ENCODE measurements around the gene P3R3URF.

Gene P3R3URF

DNA sequence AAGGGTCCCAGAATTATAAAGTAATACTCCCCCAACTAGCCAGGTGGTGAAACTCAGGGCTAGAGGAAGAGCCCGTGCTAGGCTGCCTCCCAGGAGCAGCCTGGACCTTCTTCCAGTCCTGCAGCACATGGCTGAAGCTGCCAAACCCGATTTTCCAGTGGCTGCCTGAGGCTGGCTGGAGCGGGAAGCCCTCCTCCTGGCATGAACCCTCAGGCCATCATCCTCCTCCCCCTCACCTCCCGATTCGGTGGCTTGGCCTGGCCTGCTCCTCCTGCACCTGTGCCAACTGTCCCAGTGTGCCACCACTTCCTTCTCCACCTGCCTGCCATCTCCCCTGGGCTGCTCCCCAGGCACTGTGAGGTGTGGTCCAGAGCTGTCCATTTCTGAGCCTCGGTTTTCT is 4.4 kb downstream of the P3R3URF start:
- DNase-seq, result no peak

DNA sequence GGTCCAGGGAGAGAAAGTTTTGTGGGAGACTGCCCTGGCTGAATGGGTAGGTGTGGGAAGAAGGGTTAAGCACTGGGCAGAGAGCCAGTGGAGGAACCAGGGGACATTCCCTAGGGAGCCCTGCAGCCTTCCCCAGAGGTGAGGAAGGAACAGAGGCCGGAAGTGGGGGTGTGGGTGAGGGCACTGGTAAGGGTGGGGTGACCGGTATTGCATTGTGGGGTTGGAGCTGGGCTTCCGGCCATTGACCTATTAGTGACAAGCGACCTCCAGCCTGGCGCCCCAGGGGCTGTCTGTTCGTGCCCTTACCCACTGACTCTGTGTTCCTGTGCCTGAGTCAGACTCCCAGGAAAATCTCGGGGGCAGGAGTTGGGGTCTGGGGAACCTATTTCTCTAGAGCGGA is 4.9 kb downstream of the P3R3URF start:
- DNase-seq, result no peak

GRCh38 chr1:46169811-46170454 is 6.4 kb downstream of the P3R3URF start:
- no peak for DNase-seq

DNA sequence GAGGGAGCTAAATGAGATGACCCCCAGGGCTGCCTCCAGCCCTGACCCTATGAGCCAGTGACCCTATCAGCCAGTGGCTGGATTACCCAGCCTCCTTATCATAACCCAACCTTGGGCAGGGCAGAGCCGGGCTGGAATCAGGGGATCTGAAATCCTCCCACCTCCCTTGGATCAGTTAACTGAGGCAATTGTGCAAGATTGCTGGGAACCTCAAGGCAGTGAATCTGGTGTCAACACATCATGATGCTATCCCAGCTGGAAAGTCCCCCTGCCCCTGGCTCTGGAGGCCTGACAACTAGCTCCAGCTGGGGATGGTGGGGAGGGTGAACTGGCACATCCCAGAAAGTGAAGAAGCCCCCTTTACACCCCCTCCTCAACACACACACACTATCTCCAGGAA is 7.8 kb downstream of the P3R3URF start:
- DNase-seq, result no peak

GRCh38 chr1:46166521-46167462 is 9.5 kb downstream of the P3R3URF start:
- DNase-seq, result peak; percentile 61

- no peak for DNase-seq
Measured at GRCh38 chr1:46160212-46160611, 16.1 kb downstream of the P3R3URF start.

GRCh38 chr1:46159516-46159915 is 16.8 kb downstream of the P3R3URF start:
- DNase-seq, result no peak

DNA sequence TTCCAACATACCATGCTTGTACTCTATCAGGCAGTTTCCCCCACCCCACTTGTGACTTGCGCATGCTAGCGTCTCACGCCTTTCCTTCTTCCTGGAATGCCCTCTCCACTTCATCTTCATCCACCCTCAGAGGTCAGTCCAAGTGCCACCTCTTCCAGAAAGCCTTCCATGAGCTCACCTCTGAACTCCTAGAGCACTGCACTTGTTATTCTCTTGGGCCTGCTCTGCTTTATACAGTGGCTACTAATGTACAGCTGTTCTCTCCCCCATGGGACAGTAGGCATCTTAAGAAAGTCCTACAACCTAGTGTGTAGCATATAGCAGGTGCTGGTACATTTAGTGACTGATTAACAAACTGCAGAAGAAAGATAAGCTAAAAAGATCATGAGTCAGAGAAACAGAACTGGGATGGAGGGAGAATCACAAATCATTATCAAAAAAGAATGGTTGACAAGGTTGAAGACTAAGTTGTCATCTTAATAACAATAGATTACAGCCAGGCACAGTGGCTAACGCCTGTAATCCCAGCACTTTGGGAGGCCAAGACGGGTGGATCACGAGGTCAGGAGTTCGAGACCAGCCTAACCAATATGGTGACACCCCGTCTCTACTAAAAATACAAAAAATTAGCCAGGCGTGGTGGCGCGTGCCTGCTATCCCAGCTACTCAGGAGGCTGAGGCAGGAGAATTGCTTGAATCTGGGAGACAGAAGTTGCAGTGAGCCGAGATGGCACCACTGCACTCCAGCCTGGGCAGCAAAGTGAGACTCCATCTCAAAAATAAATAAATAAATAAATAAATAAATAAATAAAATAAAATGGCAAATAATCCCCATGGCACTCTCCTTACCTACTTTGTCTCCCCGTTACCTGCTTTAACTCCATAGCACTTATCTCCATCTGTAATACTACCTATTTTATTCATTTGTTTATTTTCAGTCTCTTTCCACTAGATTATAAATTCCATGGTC is 17.7 kb downstream of the P3R3URF start:
- no peak for DNase-seq

- no peak for DNase-seq
Measured at GRCh38 chr1:46157916-46158311, 18.4 kb downstream of the P3R3URF start.

- no peak for DNase-seq
Measured at GRCh38 chr1:46153732-46154131, 22.6 kb downstream of the P3R3URF start.

- DNase-seq, result no peak
Measured at GRCh38 chr1:46153228-46153627, 23.1 kb downstream of the P3R3URF start.

- DNase-seq, result no peak
Measured at GRCh38 chr1:46152016-46152415, 24.3 kb downstream of the P3R3URF start.

DNA sequence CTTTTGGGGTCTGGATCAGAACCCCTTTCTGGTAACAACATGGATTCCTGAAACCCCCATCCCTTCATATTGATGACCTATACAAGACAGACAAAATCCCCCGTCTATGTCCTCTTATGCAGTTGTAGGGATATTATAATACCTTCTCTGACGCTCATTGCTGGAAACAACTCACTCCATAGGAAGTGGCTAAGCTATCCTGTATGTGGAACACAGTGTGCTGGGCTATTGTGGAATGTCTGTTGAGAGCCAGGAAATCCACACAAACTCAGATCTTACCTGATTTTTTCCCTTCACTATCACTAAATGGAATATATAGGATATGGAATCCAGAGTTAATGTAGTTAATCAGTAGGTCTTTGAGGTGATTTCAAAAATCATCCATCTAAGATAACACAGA is 26.2 kb downstream of the P3R3URF start:
- no peak for DNase-seq

- no peak for DNase-seq
Measured at GRCh38 chr1:46148318-46148717, 28.0 kb downstream of the P3R3URF start.

GRCh38 chr1:46137916-46138315 is 38.4 kb downstream of the P3R3URF start:
- no peak for DNase-seq

- DNase-seq, result no peak
Measured at GRCh38 chr1:46136711-46137110, 39.6 kb downstream of the P3R3URF start.

DNA sequence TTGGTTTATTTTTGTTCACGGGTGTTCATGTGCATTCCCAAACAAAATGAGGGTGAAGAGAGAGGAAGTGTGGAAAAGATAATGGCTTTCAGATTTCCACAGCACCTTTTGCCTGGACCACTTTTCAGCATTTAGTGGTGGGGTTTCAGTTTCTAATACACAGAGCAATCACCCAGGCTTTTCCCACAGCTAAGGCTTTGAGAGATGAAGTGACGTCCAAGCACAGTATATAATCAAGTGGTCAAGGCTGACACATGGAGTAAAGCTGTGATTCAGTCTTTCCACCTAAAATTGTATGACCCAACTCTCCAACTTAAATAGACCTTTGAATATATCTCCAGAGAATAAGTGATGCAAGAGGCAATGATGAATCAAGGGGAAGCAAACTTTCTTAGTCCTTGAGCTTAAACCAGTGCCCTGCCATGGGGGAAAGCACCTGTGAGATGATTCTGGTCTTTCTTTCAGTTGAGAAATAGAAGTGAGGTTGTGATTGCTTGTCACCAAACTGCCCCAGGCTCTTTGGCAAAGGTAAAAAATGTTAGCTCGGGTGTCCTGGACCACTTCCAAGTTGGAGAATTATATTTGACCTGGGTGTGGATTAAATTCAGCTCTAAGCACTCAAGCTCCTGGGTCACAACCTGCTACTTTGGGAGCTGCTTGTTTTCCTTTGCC is 41.5 kb downstream of the P3R3URF start:
- DNase-seq, result no peak

DNA sequence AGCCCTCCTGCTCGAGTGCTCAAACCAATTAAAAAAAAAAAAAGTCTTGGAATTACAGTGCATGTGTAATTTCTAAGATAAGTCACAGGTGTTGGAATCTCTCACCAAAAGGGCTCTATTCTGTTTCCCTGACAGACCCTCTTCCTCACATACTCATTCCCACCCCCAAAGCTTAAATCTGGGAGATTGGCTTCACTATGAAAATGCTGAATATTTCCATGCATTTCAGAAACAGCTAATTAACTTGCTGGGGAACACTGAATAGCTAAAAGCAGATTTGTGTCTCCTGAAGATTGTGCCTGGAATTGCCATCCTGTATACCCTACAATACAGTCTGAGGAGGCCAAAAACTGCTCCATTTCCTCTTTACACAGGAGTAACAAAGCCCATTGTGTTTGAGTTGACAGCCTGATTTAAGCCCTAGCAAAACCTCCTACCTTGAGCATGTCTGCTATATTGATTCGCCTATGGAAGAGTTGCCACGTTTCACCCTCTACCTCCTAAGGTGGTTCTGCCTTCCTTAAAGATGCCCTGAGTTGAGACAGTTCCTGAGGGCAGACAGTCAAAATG is 42.4 kb downstream of the P3R3URF start:
- DNase-seq, result no peak

GRCh38 chr1:46133181-46133658 is 43.1 kb downstream of the P3R3URF start:
- DNase-seq, result no peak

DNA sequence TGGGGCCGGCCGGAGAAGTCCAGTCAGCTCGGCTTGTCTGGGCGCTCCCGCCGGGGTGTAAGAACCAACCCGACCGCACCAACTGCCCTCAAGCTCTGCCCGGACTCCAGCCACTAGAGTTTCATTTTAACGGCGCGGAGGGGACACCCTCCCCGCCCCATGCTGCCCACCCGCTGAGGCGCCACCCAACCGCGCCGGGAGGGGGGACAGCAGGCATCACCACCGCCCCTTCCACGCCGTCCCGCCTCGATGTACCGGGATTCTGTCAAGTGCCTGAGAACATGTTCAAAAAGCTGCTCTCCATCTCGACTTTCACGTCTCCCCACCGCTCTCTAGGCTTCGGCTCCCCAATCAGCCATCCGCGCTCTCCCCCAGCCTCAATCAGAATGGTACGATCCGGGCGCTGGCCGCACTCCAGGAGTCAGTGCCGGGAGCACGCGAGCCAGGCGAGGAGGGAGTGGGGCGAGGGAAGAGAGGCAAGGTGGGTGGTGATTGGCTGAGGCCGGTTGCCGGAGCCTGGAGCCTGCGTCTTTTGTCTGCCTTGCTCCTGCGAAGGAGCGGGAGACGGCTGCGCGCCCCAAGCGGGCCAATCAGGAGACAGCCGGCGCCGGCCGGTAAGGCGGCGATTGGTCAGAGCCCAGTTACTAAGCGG is 43.6 kb downstream of the P3R3URF start, which contains the start of gene PIK3R3:
PIK3R3 (minus strand) TSS at position 101 of the 652 bp plus-strand sequence. CDS start 677 bp downstream, outside the sequence.
- peak; percentile 91 for DNase-seq
